Left kidney (tissue), 2 donors: ENCODE measurements around the gene MGRN1. TPM values are rescaled to one million over a fixed set of nuclear protein-coding genes. Genes with fewer than 3 reads are reported as not detected.
"Not testable (repeated sequence)": the region's sequence is repeated elsewhere in the genome, so short reads cannot be mapped to it uniquely, and the experiment has no call there.

Experiments used
- DNase-seq: peaks from one replicate; pipeline ENCODE4 v3.0.0-alpha.2; 2013
- polyA plus RNA-seq: library from polyadenylated mRNA; unstranded; fragments of 120-200 nt; gene quantifications from one replicate; pipeline ENCODE4 v1.2.1, GENCODE V29; 2013; ENCODE audit not compliant: insufficient read length

Gene MGRN1
- polyA plus RNA-seq, 1 donor = 49.1 TPM

GRCh38 chr16:4650443-4651074 is 25.9 kb downstream of the MGRN1 start:
- not testable (repeated sequence) for DNase-seq

GRCh38 chr16:4651827-4652226 is 27.2 kb downstream of the MGRN1 start:
- DNase-seq = no peak

- DNase-seq = no peak
Observed at GRCh38 chr16:4652561-4652960, 27.9 kb downstream of the MGRN1 start.

GRCh38 chr16:4654011-4654963 is 29.7 kb downstream of the MGRN1 start:
- no peak for DNase-seq

- DNase-seq = no peak
Observed at GRCh38 chr16:4654964-4655590, 30.5 kb downstream of the MGRN1 start.

GRCh38 chr16:4655801-4656200 is 31.2 kb downstream of the MGRN1 start:
- no peak for DNase-seq

GRCh38 chr16:4656221-4656620 is 31.6 kb downstream of the MGRN1 start:
- DNase-seq = no peak

- no peak for DNase-seq
Observed at GRCh38 chr16:4656695-4657686, 32.4 kb downstream of the MGRN1 start.

- DNase-seq = no peak
Observed at GRCh38 chr16:4659363-4660353, 35.0 kb downstream of the MGRN1 start.

- peak; percentile 87 for DNase-seq
Observed at GRCh38 chr16:4660454-4661007, 35.9 kb downstream of the MGRN1 start.

- DNase-seq = no peak
Observed at GRCh38 chr16:4661661-4662060, 37.0 kb downstream of the MGRN1 start.

- DNase-seq = no peak
Observed at GRCh38 chr16:4663465-4663776, 38.8 kb downstream of the MGRN1 start.

- no peak for DNase-seq
Observed at GRCh38 chr16:4663777-4664465, 39.3 kb downstream of the MGRN1 start.

GRCh38 chr16:4664538-4665418 is 40.2 kb downstream of the MGRN1 start:
- DNase-seq = no peak

GRCh38 chr16:4666537-4667202 is 42.0 kb downstream of the MGRN1 start:
- DNase-seq = no peak

- no peak for DNase-seq
Observed at GRCh38 chr16:4667203-4667963, 42.8 kb downstream of the MGRN1 start.

GRCh38 chr16:4668313-4668960 is 43.8 kb downstream of the MGRN1 start:
- no peak for DNase-seq
